ENCODE results near the gene OCLN.
"Not testable (repeated sequence)": the region's sequence is repeated elsewhere in the genome, so short reads cannot be mapped to it uniquely, and the experiment has no call there.

- not testable (repeated sequence) for TF ChIP-seq CHD2 (IDR thresholded peaks at IDR 0.05; ENCODE audit: low read length, partially characterized antibody); POLR2A (IDR thresholded peaks at IDR 0.05; ENCODE audit: low read length); CTCF (IDR thresholded peaks at IDR 0.05); RAD21 (conservative IDR thresholded peaks at IDR 0.05 in 1 of 2, IDR thresholded peaks at IDR 0.05 in 1 of 2); RNF2 (IDR thresholded peaks at IDR 0.05; ENCODE audit: borderline replicate concordance, low read depth)
Observed at GRCh38 chr5:69601947-69602346, 109.4 kb downstream of the OCLN start.
